Astrocyte of the spinal cord (primary cell): ENCODE results near the gene DOCK2.

Experiments
- DNase-seq: peaks from one replicate; pipeline ENCODE4 v3.0.0; 2011; ENCODE audit warnings: low read depth, low spot score
- H3K4me3 ChIP-seq: 2 replicates; pipeline ENCODE4 v1.5.1; 2011; ENCODE audit warnings: low read depth, mild to moderate bottlenecking, low read length, moderate library complexity
- CTCF ChIP-seq: IDR thresholded peaks from 2 replicates; pipeline ENCODE4 v1.5.1; 2012; ENCODE audit warnings: low read depth, mild to moderate bottlenecking, low read length, inconsistent platforms
- in situ Hi-C: cut with HindIII; loops from 2 replicates; pipeline ENCODE4 v1.10.0; 2017; ENCODE audit warnings: low sequenced_read_pairs

DOCK2 gene

DNA sequence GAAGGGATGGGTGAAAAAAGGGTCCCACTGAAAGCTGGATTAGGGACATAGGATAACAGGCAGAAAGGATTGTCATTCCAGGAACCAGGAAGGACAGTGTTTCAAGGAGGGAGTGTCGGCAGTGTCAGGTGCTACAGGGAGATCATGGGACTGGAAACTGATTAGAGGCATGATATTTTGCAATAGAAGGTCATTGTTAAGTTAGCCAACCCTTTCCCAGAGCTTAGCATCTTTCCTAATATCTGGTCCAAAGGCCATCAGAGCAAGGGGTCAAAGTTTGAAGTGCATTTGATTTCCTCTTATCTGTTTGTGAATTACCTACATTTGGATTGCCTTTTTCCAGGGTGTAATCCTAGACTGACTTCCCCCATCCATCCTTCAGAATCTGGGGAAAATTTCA lies 91.3 kb downstream of the DOCK2 start:
- DNase-seq = no peak
- no peak for TF ChIP-seq CTCF
- in situ Hi-C loops = no loop called here

DNA sequence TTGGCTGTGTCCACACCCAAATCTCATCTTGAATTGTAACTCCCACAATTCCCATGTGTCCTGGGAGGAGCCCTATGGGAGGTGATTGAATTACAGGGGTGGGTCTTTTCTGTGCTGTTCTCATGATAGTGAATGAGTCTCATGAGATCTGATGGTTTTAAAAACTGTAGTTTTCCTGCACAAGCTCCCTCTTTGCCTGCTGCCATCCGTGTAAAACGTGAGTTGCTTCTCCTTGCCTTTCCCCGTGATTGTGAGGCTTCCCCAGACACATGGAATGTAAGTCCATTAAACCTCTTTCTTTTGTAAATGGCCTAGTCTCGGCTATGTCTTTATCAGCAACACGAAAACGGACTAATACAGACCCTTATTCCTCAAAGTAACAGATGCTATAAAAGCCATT lies 94.1 kb downstream of the DOCK2 start:
- in situ Hi-C loops = no loop called here
- no peak for TF ChIP-seq CTCF
- DNase-seq = no peak
- no peak overlapping the region for H3K4me3 ChIP-seq

More for the DNA sequence above, 91.3 kb downstream of the DOCK2 start:
- no peak overlapping the region for H3K4me3 ChIP-seq

- no peak for TF ChIP-seq CTCF
- in situ Hi-C loops = no loop called here
- no peak for DNase-seq
- H3K4me3 ChIP-seq = no peak overlapping the region
Observed at GRCh38 chr5:169732841-169733240, 95.8 kb downstream of the DOCK2 start.

- TF ChIP-seq CTCF = no peak
- no peak overlapping the region for H3K4me3 ChIP-seq
- in situ Hi-C loops = no loop called here
- DNase-seq = no peak
Observed at GRCh38 chr5:169735913-169736312, 98.8 kb downstream of the DOCK2 start.

GRCh38 chr5:169736653-169737052 lies 99.6 kb downstream of the DOCK2 start:
- no peak for TF ChIP-seq CTCF
- no peak overlapping the region for H3K4me3 ChIP-seq
- in situ Hi-C loops = no loop called here
- DNase-seq = no peak

DNA sequence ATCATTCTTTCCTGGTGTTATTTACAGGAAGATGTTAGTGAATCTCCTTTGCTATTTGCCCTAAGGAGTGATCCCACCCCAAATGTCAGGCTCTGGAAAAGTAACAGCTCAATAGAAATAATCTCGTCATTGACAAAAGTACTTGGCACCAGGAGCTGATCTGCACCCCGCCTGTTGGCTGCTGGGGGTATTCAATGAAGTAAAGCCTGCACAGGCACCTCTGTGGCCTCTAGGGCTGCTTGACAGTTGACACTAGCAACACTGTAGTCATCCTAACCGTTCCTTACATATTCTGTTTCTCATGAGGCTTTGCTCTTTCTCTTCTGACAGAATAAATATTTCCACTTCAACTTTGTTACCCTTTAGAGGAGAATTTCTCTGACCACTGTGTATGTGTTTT lies 103.4 kb downstream of the DOCK2 start:
- in situ Hi-C loops = no loop called here
- no peak for DNase-seq
- no peak for TF ChIP-seq CTCF
- H3K4me3 ChIP-seq = no peak overlapping the region

- peak; percentile 97 for DNase-seq
Observed at GRCh38 chr5:169742771-169743296, 105.8 kb downstream of the DOCK2 start.

More at GRCh38 chr5:169742771-169743296, 105.8 kb downstream of the DOCK2 start:
- in situ Hi-C loops = no loop called here
- TF ChIP-seq CTCF = no peak
- no peak overlapping the region for H3K4me3 ChIP-seq
